HG02642 (cell line): ENCODE results near the gene TTLL12.

Experiments used
- ATAC-seq: cut with Tn5 transposase; IDR thresholded peaks from one replicate; pipeline ENCODE4 v1.9.1; 2021; ENCODE audit warnings: mild to moderate bottlenecking; ENCODE audit not compliant: unreplicated experiment, poor library complexity

TTLL12 gene

DNA sequence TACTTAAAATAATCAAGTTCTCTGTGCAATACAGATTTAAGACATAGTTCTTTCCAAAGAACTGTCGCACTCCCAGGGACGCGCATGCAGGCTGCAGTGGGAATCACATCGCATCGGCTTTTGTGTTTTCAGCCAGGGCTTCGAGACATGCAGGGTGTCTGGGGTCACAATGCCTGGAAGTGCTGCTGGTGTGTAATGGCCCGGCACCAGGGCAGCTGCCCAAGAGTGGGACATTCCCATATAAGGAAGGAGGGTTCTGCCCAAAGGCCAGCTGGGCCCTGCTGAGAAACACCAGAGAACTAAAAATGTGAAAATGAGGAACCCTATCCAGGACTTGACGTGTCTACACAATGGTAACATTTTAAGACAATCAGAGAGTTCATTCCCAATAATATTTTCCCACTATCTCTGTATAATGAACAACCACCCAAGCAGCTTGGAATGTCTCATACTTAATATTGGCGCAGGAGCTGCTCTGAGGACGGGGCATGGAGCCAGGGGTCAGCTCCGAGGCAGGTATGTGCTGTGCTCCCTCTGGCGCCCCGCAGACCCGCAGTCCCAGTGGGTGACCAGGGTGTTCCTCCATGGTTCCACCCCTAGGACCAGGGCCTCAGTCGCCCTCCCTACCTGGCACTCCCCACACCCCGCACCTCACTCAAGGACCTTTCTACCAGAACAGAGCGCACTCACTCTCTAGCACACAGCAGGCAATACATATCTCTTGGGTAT, 55.0 kb downstream of the TTLL12 start:
- no peak for ATAC-seq

DNA sequence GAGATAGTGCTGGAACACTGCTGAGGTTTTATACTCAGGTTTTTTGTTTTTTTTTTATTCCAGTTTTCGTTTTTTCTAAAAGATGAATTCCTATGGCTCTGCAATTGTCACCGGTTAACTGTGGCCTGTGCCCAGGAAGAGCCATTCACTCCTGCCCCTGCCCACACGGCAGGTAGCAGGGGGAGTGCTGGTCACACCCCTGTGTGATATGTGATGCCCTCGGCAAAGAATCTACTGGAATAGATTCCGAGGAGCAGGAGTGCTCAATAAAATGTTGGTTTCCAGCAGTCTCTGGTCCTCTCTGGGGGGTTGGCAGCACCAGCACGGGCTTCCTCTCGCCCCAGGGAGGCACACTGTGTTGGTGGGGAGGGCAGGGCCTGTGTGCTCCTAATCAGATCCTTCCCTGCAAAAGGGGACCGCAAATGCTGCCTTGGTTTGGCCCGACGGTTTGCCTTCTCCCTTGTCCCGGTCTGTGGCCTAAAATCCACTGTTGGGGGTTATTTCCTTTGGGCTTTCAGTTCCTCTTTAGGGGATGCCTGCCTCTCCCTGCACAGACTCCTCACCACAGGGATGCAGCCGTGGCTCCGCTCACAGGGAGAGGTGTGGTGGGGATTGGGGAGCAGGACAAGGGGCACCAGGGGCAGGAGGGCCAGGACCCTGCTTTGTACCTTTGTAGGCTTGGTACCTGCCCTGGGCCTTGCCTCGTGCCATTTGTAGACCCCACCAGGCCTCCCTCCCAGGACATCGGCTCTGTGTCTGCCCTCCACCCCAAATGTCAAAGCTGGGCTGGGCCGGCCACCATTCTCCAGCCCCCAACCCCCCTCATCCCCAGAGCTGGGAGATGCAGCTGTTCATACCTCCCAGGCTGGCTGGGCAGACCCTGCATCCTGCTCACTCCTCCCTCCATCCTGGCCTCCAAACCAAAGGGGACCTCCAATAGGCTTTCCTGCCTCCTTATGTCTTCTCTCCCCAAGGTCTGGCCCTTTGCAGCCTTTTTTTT, 57.2 kb downstream of the TTLL12 start:
- ATAC-seq: no peak

GRCh38 chr22:43128928-43129424, 58.0 kb downstream of the TTLL12 start:
- no peak for ATAC-seq

DNA sequence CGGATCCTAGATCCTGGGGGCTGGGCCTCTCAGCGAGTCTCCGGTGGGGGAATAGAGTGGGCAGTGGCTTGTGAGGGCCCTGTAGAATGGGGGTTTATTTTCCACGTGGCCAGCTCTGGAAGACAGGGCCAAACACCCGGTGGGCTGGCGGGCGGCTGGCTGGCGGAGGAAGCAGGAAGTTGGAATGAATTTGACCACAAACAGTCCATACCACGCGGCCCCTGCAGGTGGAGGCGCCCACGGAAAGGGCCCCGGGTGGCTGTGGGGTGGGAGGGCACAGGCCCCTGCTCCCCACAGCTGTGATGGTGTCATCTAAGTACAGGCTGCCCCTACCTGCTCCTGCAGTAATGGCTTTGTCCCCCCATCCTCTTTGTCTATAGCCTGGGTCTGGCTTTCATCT, 58.8 kb downstream of the TTLL12 start:
- no peak for ATAC-seq

- no peak for ATAC-seq
Measured at GRCh38 chr22:43127166-43127908, 59.6 kb downstream of the TTLL12 start.

DNA sequence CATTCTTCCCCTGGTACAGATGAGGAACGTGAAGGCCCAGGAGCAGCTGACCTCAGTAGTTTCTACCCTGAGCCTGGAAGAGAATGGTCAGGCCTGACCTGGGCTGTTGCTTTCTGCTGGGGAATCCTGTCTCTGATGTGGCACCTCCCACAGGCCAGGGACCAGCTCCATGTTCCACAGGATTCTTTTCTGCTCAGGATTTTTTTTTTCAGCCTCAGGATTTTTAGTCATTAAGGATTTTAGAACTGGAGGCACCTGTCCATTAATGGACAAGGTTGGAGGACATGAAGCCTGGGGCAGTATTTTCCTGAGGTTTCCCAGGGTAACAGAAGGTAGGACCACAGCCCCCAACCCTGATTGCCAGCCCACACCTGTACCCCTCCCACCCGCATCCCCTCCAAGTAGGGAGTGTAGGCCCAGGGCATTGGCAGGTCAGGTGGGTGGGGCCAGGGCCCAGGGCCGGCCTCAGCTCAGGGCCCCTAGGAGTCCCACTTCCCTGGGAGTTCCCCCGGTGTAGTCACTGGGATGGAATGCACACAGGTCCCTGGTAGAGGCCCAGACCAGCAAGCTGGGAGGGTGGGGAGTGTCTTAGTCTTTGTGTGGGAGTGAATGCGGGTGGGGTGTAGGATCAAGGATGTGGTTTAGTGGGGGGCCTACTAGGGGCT, 60.3 kb downstream of the TTLL12 start:
- no peak for ATAC-seq

GRCh38 chr22:43118953-43119458, 67.9 kb downstream of the TTLL12 start:
- peak; percentile 80 for ATAC-seq

GRCh38 chr22:43118024-43118849, 68.7 kb downstream of the TTLL12 start:
- ATAC-seq: no peak

GRCh38 chr22:43116932-43117331, 70.0 kb downstream of the TTLL12 start:
- no peak for ATAC-seq
